Activated naive CD4-positive, alpha-beta T cell treated with anti-CD3 and anti-CD28 coated beads, Interleukin-2, amount 50 U/mL, for 72 hours (primary cell): ENCODE data around the gene HSF4. TPM values are rescaled to one million over a fixed set of nuclear protein-coding genes. Genes with fewer than 3 reads are reported as not detected.
A peak's percentile ranks its signal among the peaks of the same experiment; 100 is the strongest.

ENCODE experiments used
- ATAC-seq, 2 donors: fragments of 150-1000 bp; cut with Tn5 transposase; 2 replicates each; pipeline ENCODE4 v1.10.0; 2021; ENCODE audit warnings: mild to moderate bottlenecking in 2 of 2, moderate library complexity in 2 of 2
- DNase-seq, 2 donors: peaks; one replicate each; pipeline ENCODE4 v3.0.0; 2021 to 2022; ENCODE audit warnings: low spot score in 2 of 2
- H3K27ac Mint-ChIP-seq, 2 donors: one replicate each; pipeline ENCODE4 v1.8.0; 2022; ENCODE audit warnings: mild to moderate bottlenecking in 2 of 2, mixed read lengths in 2 of 2
- H3K36me3 Mint-ChIP-seq, 2 donors: one replicate each; pipeline ENCODE4 v1.8.0; 2022; ENCODE audit warnings: mixed read lengths in 2 of 2
- H3K9me3 Mint-ChIP-seq, 2 donors: one replicate each; pipeline ENCODE4 v1.8.0; 2022; ENCODE audit warnings: mixed read lengths in 2 of 2
- total RNA-seq, 2 donors: library from RNA; stranded (reverse); gene quantifications; one replicate each; pipeline ENCODE4 v1.2.3, GENCODE V29; 2022

The HSF4 gene
- total RNA-seq, 2 donors from 2014 or later: 26.0 to 58.8 TPM

DNA sequence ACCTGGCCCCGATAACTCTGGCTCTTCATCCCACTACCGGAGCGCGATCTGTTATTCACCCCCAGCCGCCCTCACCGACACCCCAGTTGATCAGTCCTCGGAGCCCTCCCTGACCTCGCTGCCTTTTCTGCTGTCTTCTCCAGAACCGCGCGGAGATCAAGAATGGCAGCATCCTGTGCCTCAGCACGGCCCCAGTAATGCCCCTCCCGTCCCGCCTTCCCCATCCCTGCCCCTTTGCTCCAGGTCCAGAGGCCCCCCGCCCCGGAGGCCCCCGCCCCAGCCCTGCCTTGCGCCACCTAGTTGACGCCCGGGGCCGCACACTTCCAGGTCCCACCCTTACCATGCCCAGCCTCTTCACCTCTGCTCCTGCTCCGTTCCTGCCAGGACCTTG is 35.3 kb downstream of the HSF4 start:
- DNase-seq: no peak
- Mint-ChIP-seq H3K27ac (no peak overlapping the region), H3K36me3 (peaks cover 12 to 16% of the 10 kb centered on the region in 2 donors), H3K9me3 (no peaks in the 10 kb centered on the region)
- no peak for ATAC-seq

DNA sequence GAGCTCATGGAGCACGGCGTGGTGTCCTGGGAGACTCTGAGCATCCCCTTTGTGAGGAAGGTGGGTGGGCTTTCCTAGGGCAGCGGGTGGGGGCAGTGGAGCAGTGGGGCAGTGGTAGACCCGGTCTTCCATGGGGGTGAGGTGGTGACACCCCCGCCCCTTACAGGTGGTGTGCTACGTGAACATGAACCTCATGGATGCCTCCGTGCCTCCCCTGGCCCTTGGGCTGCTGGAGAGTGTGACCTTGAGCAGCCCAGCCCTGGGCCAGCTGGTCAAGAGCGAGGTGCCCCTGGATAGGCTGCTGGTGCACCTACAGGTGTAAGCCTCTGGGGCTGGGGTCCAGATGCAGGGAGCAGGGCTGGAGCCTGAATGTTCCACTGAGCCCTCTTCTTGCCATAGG is 35.9 kb downstream of the HSF4 start:
- H3K36me3 Mint-ChIP-seq: peaks cover 12 to 16% of the 10 kb centered on the region in 2 donors
- no peak for ATAC-seq
- no peak overlapping the region for H3K27ac Mint-ChIP-seq
- DNase-seq: no peak
- no peaks in the 10 kb centered on the region for H3K9me3 Mint-ChIP-seq

DNA sequence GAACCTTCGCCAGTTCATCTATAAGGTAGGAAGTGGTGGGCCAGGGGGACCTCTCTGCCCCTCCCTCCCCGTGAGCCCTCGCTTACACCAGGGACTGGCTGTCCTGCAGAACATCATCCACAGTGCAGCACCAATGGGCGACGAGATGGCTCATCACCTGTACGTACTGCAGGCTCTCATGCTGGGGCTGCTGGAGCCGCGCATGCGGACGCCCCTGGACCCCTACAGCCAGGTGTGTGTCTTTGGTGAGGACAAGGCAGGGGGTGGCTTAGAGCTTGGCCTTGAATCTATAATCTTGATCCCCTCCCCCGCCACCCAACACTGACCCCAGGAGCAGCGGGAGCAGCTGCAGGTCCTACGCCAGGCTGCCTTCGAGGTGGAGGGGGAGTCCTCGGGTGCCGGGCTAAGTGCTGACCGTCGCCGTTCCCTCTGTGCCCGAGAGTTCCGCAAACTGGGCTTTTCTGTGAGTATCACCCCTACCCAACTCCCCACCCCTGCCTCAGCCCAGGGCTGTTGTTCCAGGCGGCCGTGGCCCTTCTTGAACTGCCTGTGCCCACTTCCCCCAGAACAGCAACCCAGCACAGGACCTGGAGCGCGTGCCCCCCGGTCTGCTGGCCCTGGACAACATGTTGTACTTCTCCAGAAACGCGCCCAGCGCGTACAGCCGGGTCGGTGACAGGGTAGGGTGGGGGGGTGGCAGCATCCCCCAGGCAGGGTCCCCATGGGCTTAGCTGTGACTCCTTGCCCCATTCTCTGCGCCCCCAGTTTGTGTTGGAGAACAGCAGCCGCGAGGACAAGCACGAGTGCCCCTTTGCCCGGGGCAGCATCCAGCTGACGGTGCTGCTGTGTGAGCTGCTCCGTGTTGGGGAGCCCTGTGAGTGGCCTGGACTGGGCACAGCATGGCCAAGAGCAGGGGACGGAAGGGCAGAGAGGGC is 37.1 kb downstream of the HSF4 start:
- no peak overlapping the region for H3K27ac Mint-ChIP-seq
- H3K36me3 Mint-ChIP-seq: peaks cover 3 to 4% of the 10 kb centered on the region in 2 donors
- DNase-seq (no peak), ATAC-seq (no peak)
- H3K9me3 Mint-ChIP-seq: no peaks in the 10 kb centered on the region

DNA sequence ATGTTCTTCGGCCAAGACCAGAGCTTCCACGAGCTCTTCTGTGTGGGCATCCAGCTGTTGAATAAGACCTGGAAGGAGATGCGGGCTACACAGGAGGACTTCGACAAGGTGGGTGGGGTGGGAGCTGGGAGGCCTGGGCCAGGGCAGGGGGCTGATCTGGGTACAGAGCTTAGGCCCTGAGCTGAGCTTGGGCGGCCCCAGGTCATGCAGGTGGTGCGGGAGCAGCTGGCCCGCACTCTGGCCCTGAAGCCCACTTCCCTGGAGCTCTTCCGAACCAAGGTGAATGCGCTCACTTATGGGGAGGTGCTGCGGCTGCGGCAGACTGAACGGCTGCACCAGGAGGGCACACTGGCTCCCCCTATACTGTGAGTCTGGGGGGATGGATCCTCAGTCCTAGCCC is 37.9 kb downstream of the HSF4 start:
- H3K9me3 Mint-ChIP-seq: no peaks in the 10 kb centered on the region
- ATAC-seq (no peak), DNase-seq (no peak)
- H3K27ac Mint-ChIP-seq: no peak overlapping the region
- no peaks in the 10 kb centered on the region for H3K36me3 Mint-ChIP-seq

DNA sequence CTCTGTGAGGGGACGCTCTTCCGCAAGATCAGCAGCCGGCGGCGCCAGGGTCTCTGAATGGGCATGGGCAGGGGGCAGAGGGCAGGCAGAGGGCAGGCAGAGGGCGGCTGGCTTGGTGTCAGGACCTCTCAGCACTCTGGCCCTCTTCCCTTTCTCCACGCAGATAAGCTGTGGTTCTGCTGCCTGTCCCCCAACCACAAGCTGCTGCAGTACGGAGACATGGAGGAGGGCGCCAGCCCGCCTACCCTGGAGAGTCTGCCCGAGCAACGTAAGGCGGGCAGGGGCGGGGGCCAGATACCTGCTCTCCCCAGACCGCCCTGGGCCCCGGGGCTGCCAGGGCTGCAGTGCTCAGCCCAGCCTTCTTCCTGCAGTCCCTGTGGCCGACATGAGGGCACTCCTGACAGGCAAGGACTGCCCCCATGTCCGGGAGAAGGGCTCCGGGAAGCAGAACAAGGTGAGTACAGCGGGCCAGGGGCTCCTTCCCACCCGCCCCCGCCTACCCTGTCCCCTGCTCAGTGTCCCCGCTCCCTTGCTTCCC is 38.5 kb downstream of the HSF4 start:
- ATAC-seq (no peak), DNase-seq (no peak)
- Mint-ChIP-seq H3K27ac (no peak overlapping the region), H3K9me3 (no peaks in the 10 kb centered on the region), H3K36me3 (no peaks in the 10 kb centered on the region)

DNA sequence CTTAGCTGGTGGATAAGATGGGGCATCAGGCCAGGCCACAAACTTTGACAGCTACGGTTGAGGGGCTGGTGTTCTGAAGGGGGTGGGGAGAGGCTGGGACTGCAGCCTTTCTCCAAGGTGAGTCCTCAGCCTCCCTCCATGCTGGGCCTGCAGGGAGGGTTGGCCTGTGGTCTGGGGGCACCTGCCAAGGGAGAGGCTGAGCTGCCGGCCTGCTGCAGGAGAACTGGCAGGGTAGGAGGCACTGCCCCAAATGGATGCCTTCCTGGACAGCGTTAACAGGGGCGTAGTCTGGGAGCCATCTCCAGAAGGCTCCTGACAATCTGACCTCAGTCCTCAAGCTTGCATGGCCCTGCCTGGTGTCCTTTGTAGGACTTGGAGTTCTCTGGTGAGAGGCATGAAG is 39.5 kb downstream of the HSF4 start:
- no peak for DNase-seq
- H3K9me3 Mint-ChIP-seq: no peaks in the 10 kb centered on the region
- no peaks in the 10 kb centered on the region for H3K36me3 Mint-ChIP-seq
- no peak for ATAC-seq
- peak overlapping the region in 1 of 2 donors; percentile 26 for H3K27ac Mint-ChIP-seq

DNA sequence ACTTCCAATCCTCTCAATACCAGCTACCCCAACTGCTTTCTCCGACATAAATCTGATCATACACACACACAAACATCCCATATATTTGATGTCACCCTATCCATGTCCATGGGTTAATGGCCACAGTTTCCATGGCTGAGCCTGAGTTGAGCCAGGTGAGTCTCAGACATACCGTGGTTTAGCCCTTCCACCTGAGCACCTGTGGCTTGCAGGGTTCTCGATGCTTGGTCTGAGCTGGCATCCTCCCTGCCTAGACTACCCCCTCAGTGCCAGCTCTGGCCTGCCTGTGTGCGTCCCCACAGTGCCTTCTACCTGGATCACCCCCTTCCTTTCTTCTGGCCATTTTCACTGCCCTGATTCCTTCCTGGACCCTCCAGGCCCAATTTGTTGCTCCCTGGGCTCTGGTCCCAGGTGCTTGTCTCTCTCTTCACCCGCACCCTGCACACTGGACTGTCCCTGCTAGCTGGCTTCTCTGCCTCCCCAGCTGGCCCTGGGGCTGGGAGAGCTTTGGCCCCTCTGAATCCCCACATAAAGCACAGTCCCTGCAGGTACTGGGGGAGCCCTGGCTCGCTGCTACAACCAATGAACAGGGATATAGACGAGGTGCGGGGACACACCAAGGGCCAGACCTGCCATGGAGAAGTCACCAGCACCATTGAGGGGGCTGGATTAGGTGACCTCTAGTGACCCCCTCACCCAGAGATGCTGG is 41.7 kb downstream of the HSF4 start:
- DNase-seq (no peak), ATAC-seq (no peak)
- Mint-ChIP-seq H3K36me3 (no peaks in the 10 kb centered on the region), H3K27ac (peak overlapping the region; percentile 26 to 37), H3K9me3 (no peaks in the 10 kb centered on the region)

DNA sequence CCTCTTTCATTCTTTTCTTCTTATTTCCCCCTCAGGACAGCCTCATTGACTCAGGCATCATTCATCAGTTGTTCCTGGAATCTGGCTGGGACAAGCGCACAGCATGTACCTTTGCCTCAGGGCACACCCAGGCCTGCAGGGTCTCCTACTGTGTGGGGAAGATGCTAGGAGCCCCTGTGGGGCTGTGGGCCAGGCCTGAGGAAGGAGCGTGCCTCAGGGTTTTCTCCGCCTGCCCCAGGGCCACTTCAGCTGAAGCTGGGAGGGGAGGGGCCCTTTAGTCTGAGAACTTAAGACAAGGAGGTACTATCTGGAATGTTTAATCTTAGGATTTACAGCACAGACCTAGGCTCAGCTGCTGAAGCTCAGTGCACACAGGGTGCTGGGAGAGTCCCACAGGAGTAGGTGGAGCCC is 42.3 kb downstream of the HSF4 start:
- DNase-seq: no peak
- Mint-ChIP-seq H3K9me3 (no peaks in the 10 kb centered on the region), H3K27ac (peak overlapping the region; percentile 26 to 37), H3K36me3 (no peaks in the 10 kb centered on the region)
- ATAC-seq: no peak

DNA sequence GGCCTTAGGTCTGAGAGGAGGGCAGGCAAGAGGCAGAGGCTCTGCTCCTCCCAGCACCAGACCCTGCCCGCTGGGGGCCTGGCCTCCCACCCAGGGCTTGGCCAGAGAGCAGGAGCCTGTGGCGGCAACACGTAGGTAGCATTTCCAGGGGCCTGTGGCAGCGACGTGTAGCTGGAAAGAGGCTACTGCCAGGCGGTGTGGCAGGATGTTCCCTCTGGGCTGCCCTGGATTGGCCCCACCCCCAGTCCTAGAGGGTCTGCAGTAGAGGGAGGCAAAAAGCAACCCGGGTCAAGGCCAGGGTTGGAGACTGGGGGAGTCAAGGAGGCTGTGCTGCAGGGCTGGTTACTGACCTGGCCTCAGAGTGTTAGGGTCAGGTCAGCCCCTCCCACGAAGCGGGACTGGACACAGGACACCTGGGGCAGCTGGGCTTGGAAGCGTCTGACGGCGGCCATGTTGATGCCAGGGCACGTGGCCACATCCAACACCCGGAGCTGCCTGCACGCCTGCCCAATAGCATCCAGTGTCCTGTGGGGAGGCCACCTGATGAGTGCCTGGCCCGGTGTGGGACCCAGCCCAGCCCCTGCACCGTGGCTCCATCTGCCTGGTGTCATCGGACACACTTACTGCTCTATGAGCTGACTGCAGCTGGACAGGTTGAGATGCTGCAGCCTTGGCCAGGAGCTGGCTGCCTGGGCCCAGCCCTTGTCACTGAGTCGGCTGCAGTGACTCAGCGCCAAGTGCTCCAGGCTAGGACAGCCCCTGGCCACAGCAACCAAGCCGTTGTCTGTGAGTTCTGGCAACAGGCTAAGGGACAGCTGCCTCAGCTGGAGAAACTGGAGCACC is 42.9 kb downstream of the HSF4 start:
- H3K27ac Mint-ChIP-seq: peak overlapping the region; percentile 26 to 37
- H3K36me3 Mint-ChIP-seq: no peaks in the 10 kb centered on the region
- ATAC-seq (peak in 1 of 2 donors; percentile 46), DNase-seq (no peak)
- no peaks in the 10 kb centered on the region for H3K9me3 Mint-ChIP-seq

DNA sequence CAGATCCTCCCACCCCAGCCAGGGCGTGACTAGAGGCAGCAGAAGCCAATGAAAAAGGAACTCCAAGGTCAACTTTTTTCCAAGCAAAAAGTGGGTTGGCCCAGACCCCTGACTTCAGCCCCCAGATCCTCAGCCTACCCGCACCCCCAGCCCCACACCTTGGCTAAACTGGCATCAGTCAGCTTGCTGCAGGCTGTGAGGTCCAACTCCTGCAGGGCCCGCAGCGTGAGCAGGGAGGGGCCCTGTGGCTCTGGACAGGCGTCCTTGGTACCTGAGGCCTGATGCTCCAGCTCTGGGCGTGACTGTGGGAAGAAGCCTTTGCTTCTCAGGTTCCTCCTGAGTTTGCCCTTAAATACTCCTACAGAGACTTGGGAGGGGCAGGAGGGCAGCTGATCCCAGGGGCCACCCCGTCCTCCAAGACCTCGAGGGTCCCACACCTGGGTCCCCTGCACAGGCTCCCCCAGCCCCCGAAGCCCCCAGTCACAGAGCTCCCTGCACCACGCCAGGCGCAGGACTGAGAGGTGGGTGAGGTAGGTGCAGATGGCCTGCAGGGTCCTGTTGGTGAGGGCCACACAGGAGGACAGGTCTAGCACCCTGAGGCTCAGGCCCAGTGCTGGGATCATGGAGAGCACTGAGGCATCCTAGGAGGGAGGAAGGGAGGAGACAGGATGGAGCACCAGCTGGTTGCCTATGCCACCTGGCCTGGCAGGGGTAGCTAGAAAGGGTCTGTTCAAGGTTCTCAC is 43.8 kb downstream of the HSF4 start:
- ATAC-seq (no peak), DNase-seq (no peak)
- Mint-ChIP-seq H3K9me3 (no peaks in the 10 kb centered on the region), H3K27ac (peak overlapping the region in 1 of 2 donors; percentile 20), H3K36me3 (no peaks in the 10 kb centered on the region)

DNA sequence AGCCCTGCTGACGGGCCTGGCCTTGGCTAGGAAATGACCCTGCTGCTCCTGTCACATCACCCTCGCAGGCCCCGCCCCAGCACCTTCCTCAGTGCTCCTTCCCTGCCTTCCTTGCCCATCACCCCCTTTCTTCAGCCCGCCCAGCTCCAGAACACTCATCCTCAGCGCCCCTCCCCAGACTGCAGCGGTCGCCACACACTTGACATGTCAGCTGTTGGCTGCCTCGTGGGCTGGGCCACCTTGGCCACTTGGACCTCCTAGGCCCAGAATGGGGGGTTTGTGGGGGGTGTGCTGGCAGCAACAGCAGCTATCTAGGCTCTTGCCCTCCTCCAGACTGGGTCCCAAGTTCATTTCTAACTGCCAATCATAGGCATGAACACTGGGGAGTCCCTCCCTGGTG is 45.0 kb downstream of the HSF4 start:
- Mint-ChIP-seq H3K36me3 (no peaks in the 10 kb centered on the region), H3K27ac (no peak overlapping the region), H3K9me3 (no peaks in the 10 kb centered on the region)
- DNase-seq: no peak
- no peak for ATAC-seq

DNA sequence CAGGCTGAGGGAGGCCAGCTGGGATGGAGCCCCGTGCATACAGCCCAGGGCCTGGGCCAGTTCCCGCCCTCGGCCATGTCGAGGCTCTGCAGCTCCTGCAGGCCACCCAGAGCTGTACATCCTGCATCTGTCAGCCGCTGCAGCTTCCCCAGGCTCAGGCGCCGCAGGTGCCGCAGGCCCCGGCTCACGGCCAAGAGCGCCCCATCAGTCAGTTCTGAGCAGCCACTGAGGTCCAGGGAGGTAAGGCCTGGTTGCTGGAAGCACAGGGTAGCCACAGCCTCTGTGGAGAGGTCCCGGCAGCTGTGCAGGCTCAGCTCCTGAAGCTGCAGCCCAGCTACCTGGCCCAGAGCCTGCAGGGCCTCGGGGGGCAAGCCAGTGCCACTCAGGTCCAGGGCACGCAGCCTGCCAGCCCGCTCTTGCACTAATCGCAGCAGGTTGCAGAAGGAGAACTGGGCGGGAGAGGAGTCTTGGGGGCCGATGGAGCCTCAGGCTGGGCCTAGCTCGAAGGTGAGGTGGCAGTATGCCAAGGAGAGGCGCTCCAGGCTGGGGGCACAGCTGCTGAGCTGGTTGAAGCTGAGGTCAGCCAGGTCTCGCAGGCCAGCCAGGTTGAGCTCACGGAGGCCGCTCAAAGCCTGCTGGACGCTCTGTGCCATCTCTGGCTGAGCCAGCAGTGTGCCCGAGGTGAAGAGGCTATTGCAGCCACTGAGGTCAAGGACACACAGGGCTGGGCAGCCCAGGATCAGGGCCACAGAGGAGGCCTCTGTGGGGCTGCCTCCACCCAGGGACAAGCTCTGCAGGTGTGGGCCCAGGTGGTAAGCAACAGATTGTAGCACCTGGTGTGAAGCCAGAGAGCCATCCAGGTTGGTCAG is 45.8 kb downstream of the HSF4 start:
- ATAC-seq: no peak
- H3K27ac Mint-ChIP-seq: peak overlapping the region in 1 of 2 donors; percentile 77
- H3K36me3 Mint-ChIP-seq: no peaks in the 10 kb centered on the region
- H3K9me3 Mint-ChIP-seq: no peaks in the 10 kb centered on the region
- DNase-seq: no peak

DNA sequence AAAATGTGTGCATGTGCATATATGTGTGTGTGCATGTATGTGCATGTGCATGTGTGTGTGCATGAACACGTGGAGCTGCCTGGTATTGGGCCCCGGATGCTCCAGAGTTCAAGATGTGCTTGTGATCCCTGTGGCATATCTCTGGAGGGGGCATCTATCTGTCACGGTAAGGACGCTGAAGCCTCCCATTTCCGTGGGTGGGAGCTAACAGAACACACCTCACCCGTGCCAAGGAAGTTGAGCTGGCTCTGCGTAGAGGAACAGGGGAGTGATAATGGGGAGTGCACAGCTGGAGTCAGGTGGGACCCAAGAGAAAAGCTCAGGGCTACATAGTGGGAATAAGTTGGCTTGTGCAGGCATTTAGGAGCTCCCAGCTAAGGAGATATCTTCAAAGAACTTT is 47.1 kb downstream of the HSF4 start:
- no peak for ATAC-seq
- no peak overlapping the region for H3K27ac Mint-ChIP-seq
- H3K9me3 Mint-ChIP-seq: no peaks in the 10 kb centered on the region
- no peaks in the 10 kb centered on the region for H3K36me3 Mint-ChIP-seq
- no peak for DNase-seq

DNA sequence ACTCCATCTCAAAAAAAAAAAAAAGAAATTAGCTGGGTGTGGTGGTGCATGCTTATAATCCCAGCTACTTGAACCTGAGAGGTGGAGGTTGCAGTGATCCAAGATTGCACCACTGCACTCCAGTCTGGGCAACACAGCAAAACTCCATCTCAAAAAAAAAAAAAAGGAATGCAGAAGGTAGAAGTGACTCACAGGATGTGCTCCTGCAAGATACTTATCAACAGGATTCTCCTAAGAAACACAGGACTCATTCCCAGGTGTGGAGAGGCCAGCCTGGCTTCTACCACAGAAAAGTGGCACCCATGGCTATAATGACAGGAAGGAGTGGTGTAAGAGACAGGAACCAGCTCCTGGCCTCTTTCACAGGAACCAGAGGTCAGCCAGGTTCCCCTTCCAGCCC is 48.2 kb downstream of the HSF4 start:
- H3K27ac Mint-ChIP-seq: peak overlapping the region in 1 of 2 donors; percentile 46
- ATAC-seq (no peak), DNase-seq (no peak)
- no peaks in the 10 kb centered on the region for H3K9me3 Mint-ChIP-seq
- H3K36me3 Mint-ChIP-seq: no peaks in the 10 kb centered on the region
